GM23248 (cell line): ENCODE results near the gene C14orf93. TPM values are rescaled to one million over a fixed set of nuclear protein-coding genes. Genes with fewer than 3 reads are reported as not detected.

Source experiments
- DNase-seq: peaks from one replicate; pipeline ENCODE4 v3.0.0-alpha.2; 2015
- H2AFZ ChIP-seq: fragments of 200-600 bp; sonication (generic); 2 replicates; pipeline ENCODE4 v1.6.1; 2016; ENCODE audit warnings: antibody characterized with exemption
- H3F3A ChIP-seq: fragments of 200-600 bp; sonication (generic); 2 replicates; pipeline ENCODE4 v1.6.1; 2016; ENCODE audit warnings: mild to moderate bottlenecking, antibody characterized with exemption, mixed run types; ENCODE audit not compliant: insufficient read depth
- H3K27ac ChIP-seq: fragments of 200-600 bp; sonication (generic); 2 replicates; pipeline ENCODE4 v1.5.1; 2016; ENCODE audit warnings: mild to moderate bottlenecking
- H3K27me3 ChIP-seq: fragments of 200-600 bp; sonication (generic); replicated peaks from 2 replicates; pipeline ENCODE4 v1.6.1; 2016; ENCODE audit warnings: mild to moderate bottlenecking; ENCODE audit not compliant: insufficient read depth
- H3K36me3 ChIP-seq: fragments of 200-600 bp; sonication (generic); 2 replicates; pipeline ENCODE4 v1.6.1; 2016; ENCODE audit warnings: low read depth, mild to moderate bottlenecking
- H3K4me1 ChIP-seq: fragments of 200-600 bp; sonication (generic); 2 replicates; pipeline ENCODE4 v1.6.1; 2016; ENCODE audit warnings: mild to moderate bottlenecking; ENCODE audit not compliant: insufficient read depth
- H3K4me2 ChIP-seq: fragments of 200-600 bp; sonication (generic); one replicate; pipeline ENCODE4 v1.6.1; 2016; ENCODE audit warnings: mild to moderate bottlenecking; ENCODE audit not compliant: unreplicated experiment
- H3K4me3 ChIP-seq: fragments of 200-600 bp; sonication (generic); 2 replicates; pipeline ENCODE4 v1.5.1; 2016; ENCODE audit warnings: mild to moderate bottlenecking
- H3K79me2 ChIP-seq: fragments of 200-600 bp; sonication (generic); 2 replicates; pipeline ENCODE4 v1.6.1; 2016; ENCODE audit warnings: mild to moderate bottlenecking; ENCODE audit not compliant: insufficient read depth
- H3K9ac ChIP-seq: fragments of 200-600 bp; sonication (generic); 2 replicates; pipeline ENCODE4 v1.6.1; 2016; ENCODE audit warnings: mild to moderate bottlenecking
- H3K9me2 ChIP-seq: fragments of 200-600 bp; sonication (generic); 2 replicates; pipeline ENCODE4 v1.6.1; 2016; ENCODE audit warnings: mixed run types, mild to moderate bottlenecking, moderate library complexity; ENCODE audit not compliant: insufficient read depth
- H3K9me3 ChIP-seq: fragments of 200-600 bp; sonication (generic); one replicate; pipeline ENCODE4 v1.6.1; 2017; ENCODE audit warnings: low read depth
- H4K20me1 ChIP-seq: fragments of 200-600 bp; sonication (generic); 2 replicates; pipeline ENCODE4 v1.6.0; 2016; ENCODE audit not compliant: insufficient read depth
- EZH2 ChIP-seq: fragments of 200-600 bp; sonication (generic); IDR thresholded peaks from 2 replicates; pipeline ENCODE4 v1.6.1; 2018; ENCODE audit warnings: antibody characterized with exemption, mild to moderate bottlenecking; ENCODE audit not compliant: insufficient read depth, poor library complexity, severe bottlenecking
- EZH2phosphoT487 ChIP-seq: fragments of 200-600 bp; sonication (generic); IDR thresholded peaks from 2 replicates; pipeline ENCODE4 v1.6.1; 2018; ENCODE audit warnings: antibody characterized with exemption, moderate library complexity, mild to moderate bottlenecking, low read depth; ENCODE audit not compliant: insufficient read depth
- WGBS, 2 experiments: methylation state at CpG; one replicate each; pipeline ENCODE4 v1.1.6; 2015 to 2017; ENCODE audit warnings: low lambda C conversion rate in 2 of 2, low coverage in 1 of 2; ENCODE audit errors: missing lambda C conversion rate in 2 of 2; 5-methylcytosine and 5-hydroxymethylcytosine counted together
- in situ Hi-C: fragments of 300-500 bp; cut with MboI; formaldehyde crosslinking; loops from 2 replicates; pipeline ENCODE4 v1.15.0; 2020
- polyA plus RNA-seq: library from polyadenylated mRNA; unstranded; fragments of >200 nt; fragmentation: Nextera tagmentation; extraction: Ambion mirVana; gene quantifications from 2 replicates; pipeline ENCODE4 v1.2.1, GENCODE V29; 2016
- total RNA-seq: library from RNA; depleted of rRNA; stranded (reverse); fragments of >200 nt; shearing (Covaris generic); gene quantifications from 2 replicates; pipeline ENCODE4 v1.2.3, GENCODE V29; 2014; rRNA removed

C14orf93 gene
- total and polyA plus RNA-seq, 2 experiments from 2014 or later = 3.4 to 7.1 TPM

- Histone ChIP-seq H3K4me1 (no peaks in the 10 kb centered on the region), H3K27me3 (no peaks in the 10 kb centered on the region), H2AFZ (no peak overlapping the region), H3K79me2 (no peaks in the 10 kb centered on the region), H3F3A (no peaks in the 10 kb centered on the region), H4K20me1 (no peaks in the 10 kb centered on the region), H3K4me3 (no peak overlapping the region), H3K9me3 (no peaks in the 10 kb centered on the region), H3K9me2 (no peaks in the 10 kb centered on the region), H3K27ac (no peak overlapping the region), H3K4me2 (no peak overlapping the region), H3K36me3 (no peaks in the 10 kb centered on the region), H3K9ac (no peak overlapping the region)
- DNase-seq = no peak
- 95 to 96% methylated on average over 3 of the region's 3 CpGs for WGBS, 2 experiments
- TF ChIP-seq EZH2 (no peak), EZH2phosphoT487 (no peak)
- in situ Hi-C loops = no loop called here
Measured at GRCh38 chr14:22945642-22946041, 64.3 kb downstream of the C14orf93 start.

GRCh38 chr14:22939684-22940083 lies 70.3 kb downstream of the C14orf93 start:
- no peaks in the 10 kb centered on the region for H4K20me1 ChIP-seq
- H3K9ac ChIP-seq = peak overlapping the region; percentile 43
- H3K79me2 ChIP-seq = no peaks in the 10 kb centered on the region
- in situ Hi-C loops = no loop called here
- TF ChIP-seq EZH2 = no peak
- TF ChIP-seq EZH2phosphoT487 = no peak
- H3K27ac ChIP-seq = peak overlapping the region; percentile 48
- WGBS, 2 experiments = 52 to 53% methylated on average over 4 of the region's 4 CpGs
- H3F3A ChIP-seq = peaks cover 6% of the 10 kb centered on the region; the same call in 1 of the 2 replicates
- H3K9me3 ChIP-seq = no peaks in the 10 kb centered on the region
- H3K36me3 ChIP-seq = no peaks in the 10 kb centered on the region
- DNase-seq = peak; percentile 85
- 0 out of 2 replicates have a peak, but pooled peaks cover 6% of the 10 kb centered on the region for H3K4me1 ChIP-seq
- no peak overlapping the region for H3K4me2 ChIP-seq
- no peak overlapping the region for H3K4me3 ChIP-seq
- H2AFZ ChIP-seq = peak overlapping the region; percentile 46; the same call in 1 of the 2 replicates
- no peaks in the 10 kb centered on the region for H3K27me3 ChIP-seq
- no peaks in the 10 kb centered on the region for H3K9me2 ChIP-seq

Other genes with a start within 250 kb of the C14orf93 start
- gene OXA1L, start 243.5 kb downstream of the C14orf93 start, total RNA-seq = 59.1 and 78.6 TPM in 2 replicates
- gene OXA1L, start 243.5 kb downstream of the C14orf93 start, polyA plus RNA-seq = 48.1 and 48.8 TPM in 2 replicates
- 0.65 and 0.89 TPM in 2 replicates for gene SLC7A7, start 194.7 kb downstream of the C14orf93 start, total RNA-seq
- 0.63 and 1.7 TPM in 2 replicates for gene SLC7A7, start 194.7 kb downstream of the C14orf93 start, polyA plus RNA-seq
- 44.3 and 96.6 TPM in 2 replicates for gene MRPL52, start 180.3 kb downstream of the C14orf93 start, total RNA-seq
- 208 and 230 TPM in 2 replicates for gene MRPL52, start 180.3 kb downstream of the C14orf93 start, polyA plus RNA-seq
- 450 and 475 TPM in 2 replicates for gene MMP14, start 173.6 kb downstream of the C14orf93 start, total RNA-seq
- 50.1 and 50.8 TPM in 2 replicates for gene MMP14, start 173.6 kb downstream of the C14orf93 start, polyA plus RNA-seq
- gene LRP10, start 138.4 kb downstream of the C14orf93 start, total RNA-seq = 202 and 253 TPM in 2 replicates
- gene LRP10, start 138.4 kb downstream of the C14orf93 start, polyA plus RNA-seq = 159 and 161 TPM in 2 replicates
- gene REM2, start 126.9 kb downstream of the C14orf93 start, total RNA-seq = 0.22 TPM in 1 of 2 replicates, not detected in the other
- gene REM2, start 126.9 kb downstream of the C14orf93 start, polyA plus RNA-seq = 0.29 TPM in 1 of 2 replicates, not detected in the other
- gene RBM23, start 91.0 kb downstream of the C14orf93 start, total RNA-seq = 42.6 and 57.2 TPM in 2 replicates
- gene RBM23, start 91.0 kb downstream of the C14orf93 start, polyA plus RNA-seq = 33.8 and 36.5 TPM in 2 replicates
- gene PRMT5, start 80.8 kb downstream of the C14orf93 start, total RNA-seq = 42.2 and 61.0 TPM in 2 replicates
- gene PRMT5, start 80.8 kb downstream of the C14orf93 start, polyA plus RNA-seq = 80.1 and 84.1 TPM in 2 replicates
- gene HAUS4, start 53.1 kb downstream of the C14orf93 start, total RNA-seq = 29.0 and 35.0 TPM in 2 replicates
- gene HAUS4, start 53.1 kb downstream of the C14orf93 start, polyA plus RNA-seq = 14.1 and 14.5 TPM in 2 replicates
- 62.7 and 70.7 TPM in 2 replicates for gene AJUBA, start 27.6 kb downstream of the C14orf93 start, total RNA-seq
- 17.8 and 19.3 TPM in 2 replicates for gene AJUBA, start 27.6 kb downstream of the C14orf93 start, polyA plus RNA-seq
- 217 and 263 TPM in 2 replicates for gene PSMB5, start 24.8 kb upstream of the C14orf93 start, total RNA-seq
- gene PSMB5, start 24.8 kb upstream of the C14orf93 start, polyA plus RNA-seq = 274 and 277 TPM in 2 replicates
- gene PSMB11, start 32.1 kb upstream of the C14orf93 start, total RNA-seq = not detected in 2 replicates
- gene PSMB11, start 32.1 kb upstream of the C14orf93 start, polyA plus RNA-seq = not detected in 2 replicates
- 3.8 and 5.6 TPM in 2 replicates for gene CDH24, start 47.4 kb upstream of the C14orf93 start, total RNA-seq
- 1.0 and 1.5 TPM in 2 replicates for gene CDH24, start 47.4 kb upstream of the C14orf93 start, polyA plus RNA-seq
- 61.0 and 63.7 TPM in 2 replicates for gene ACIN1, start 85.0 kb upstream of the C14orf93 start, total RNA-seq
- gene ACIN1, start 85.0 kb upstream of the C14orf93 start, polyA plus RNA-seq = 28.8 and 35.5 TPM in 2 replicates
- 48.7 and 55.5 TPM in 2 replicates for gene C14orf119, start 85.4 kb upstream of the C14orf93 start, total RNA-seq
- 157 and 166 TPM in 2 replicates for gene C14orf119, start 85.4 kb upstream of the C14orf93 start, polyA plus RNA-seq
- gene CIROP, start 94.8 kb upstream of the C14orf93 start, total RNA-seq = not detected in 2 replicates
- gene CIROP, start 94.8 kb upstream of the C14orf93 start, polyA plus RNA-seq = 0.09 TPM in 1 of 2 replicates, not detected in the other
- gene CEBPE, start 109.1 kb upstream of the C14orf93 start, total RNA-seq = not detected in 2 replicates
- not detected in 2 replicates for gene CEBPE, start 109.1 kb upstream of the C14orf93 start, polyA plus RNA-seq
- gene SLC7A8, start 173.5 kb upstream of the C14orf93 start, total RNA-seq = 2.7 and 6.7 TPM in 2 replicates
- gene SLC7A8, start 173.5 kb upstream of the C14orf93 start, polyA plus RNA-seq = 9.8 and 9.9 TPM in 2 replicates
- not detected in 2 replicates for gene RNF212B, start 227.8 kb upstream of the C14orf93 start, total RNA-seq
- gene RNF212B, start 227.8 kb upstream of the C14orf93 start, polyA plus RNA-seq = not detected in 2 replicates